ENCODE data around the gene ZNF324. TPM values are rescaled to one million over a fixed set of nuclear protein-coding genes. Genes with fewer than 3 reads are reported as not detected.
A peak's percentile ranks its signal among the peaks of the same experiment; 100 is the strongest.
"Not testable (repeated sequence)": the region's sequence is repeated elsewhere in the genome, so short reads cannot be mapped to it uniquely, and the experiment has no call there.

ZNF324 gene
- total RNA-seq, 2 donors from 2014 or later: 9.9 to 13.2 TPM

DNA sequence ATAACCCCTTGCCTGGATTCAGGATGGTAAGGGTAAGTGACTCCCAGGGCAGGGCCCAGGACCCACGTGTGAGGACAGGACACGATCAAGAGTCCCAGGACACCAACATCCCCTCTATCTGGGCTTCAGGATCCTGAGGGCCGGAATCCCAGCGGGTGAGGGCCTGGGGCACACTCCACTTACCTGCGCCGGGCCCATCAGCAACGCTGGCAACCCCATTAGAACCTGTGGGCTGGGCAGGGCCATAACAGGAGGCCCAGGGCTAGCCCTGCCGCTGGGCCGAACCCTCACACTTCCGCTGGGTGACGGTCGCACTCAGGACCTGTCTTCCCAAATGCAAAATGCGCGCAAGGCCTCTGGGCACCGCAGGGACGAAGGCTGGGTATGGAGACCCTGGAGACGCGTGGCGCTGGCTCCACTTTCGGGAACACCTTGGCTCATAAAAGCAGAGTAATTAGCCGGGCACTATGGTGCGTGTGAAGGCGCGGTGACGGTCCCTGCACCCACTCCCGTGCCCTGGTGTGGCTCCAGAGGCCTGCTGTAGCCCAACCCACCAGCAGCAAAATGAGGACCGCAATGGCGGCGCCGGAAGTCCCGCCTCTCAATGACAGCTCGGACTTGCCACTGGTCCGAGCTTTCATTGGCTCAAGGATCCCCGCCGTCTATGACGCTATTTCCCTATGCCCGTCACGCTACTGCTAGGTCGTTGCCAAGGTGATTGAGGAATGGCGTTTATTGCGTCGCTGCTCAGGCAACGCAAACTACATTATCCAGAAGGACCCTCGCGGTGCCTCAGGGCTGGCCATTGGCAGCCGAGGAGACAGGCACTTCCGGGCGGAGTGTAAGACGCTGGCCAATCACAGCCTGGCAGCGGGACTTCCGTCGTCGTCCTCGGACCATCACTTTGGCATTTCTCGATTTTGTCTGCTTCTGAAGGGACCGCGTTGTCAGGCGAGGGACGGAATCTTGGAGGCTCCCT lies 27.0 kb upstream of the ZNF324 start, which contains the start of gene ZNF132:
Gene ZNF132, minus strand, starts transcription at position 578 of the 979 bp plus-strand sequence. Its CDS starts 332 bp downstream, at position 246.
- WGBS, 2 donors: 3 to 31% methylated on average over 4 to 56 of the region's 59 CpGs
- peak within 1 kb of the TSS; percentile 30 to 44 for H3K4me3 ChIP-seq

DNA sequence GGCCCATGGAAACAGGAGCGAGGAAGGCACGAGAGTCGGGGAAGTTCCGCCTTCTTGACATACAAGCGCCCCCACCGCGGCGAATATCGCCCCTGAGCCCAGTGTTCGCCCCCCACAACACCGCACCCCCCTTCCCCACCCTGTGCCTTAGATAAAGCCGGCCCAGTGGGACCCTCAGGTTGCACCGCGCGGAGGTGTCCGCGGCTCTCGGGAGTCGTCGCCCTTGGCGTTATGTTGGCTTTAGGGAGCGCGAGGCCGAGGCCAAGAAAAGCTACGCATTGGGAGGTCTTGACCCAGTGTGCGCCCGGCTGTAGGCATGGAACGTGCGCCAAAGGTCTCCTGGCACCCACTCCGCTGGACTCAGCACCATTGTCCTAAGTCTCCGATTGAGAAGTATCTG lies 26.3 kb upstream of the ZNF324 start:
- Histone ChIP-seq H3K27ac (peak overlapping the region in 3 of 4 donors; percentile 12 to 70 (median 70)), H3K4me1 (peaks cover 17% of the 10 kb centered on the region), H3K27me3 (no peaks in the 10 kb centered on the region), H3K36me3 (replicated peaks in 1 of 2; ENCODE audit: insufficient read depth in 1 of 2, low read depth in 2 of 2) (peaks cover 7 to 10% of the 10 kb centered on the region in 2 donors), H3K9me3 (peaks cover 0 to 35% (median 0%) of the 10 kb centered on the region in 3 donors), H3K4me3 (peak overlapping the region; percentile 25 to 30)
- TF ChIP-seq POLR2A (IDR thresholded peaks at IDR 0.05): no peak
- TF ChIP-seq, protein P1, sequence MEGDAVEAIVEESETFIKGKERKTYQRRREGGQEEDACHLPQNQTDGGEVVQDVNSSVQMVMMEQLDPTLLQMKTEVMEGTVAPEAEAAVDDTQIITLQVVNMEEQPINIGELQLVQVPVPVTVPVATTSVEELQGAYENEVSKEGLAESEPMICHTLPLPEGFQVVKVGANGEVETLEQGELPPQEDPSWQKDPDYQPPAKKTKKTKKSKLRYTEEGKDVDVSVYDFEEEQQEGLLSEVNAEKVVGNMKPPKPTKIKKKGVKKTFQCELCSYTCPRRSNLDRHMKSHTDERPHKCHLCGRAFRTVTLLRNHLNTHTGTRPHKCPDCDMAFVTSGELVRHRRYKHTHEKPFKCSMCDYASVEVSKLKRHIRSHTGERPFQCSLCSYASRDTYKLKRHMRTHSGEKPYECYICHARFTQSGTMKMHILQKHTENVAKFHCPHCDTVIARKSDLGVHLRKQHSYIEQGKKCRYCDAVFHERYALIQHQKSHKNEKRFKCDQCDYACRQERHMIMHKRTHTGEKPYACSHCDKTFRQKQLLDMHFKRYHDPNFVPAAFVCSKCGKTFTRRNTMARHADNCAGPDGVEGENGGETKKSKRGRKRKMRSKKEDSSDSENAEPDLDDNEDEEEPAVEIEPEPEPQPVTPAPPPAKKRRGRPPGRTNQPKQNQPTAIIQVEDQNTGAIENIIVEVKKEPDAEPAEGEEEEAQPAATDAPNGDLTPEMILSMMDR (IDR thresholded peaks at IDR 0.05): no peak
- no peak for ATAC-seq
- WGBS, 2 donors: 9 to 61% methylated on average over 2 to 27 of the region's 31 CpGs
- intact Hi-C loops (cut with DNase I): no loop called here
- peak in 1 of 4 donors; percentile 17 for DNase-seq

More for the DNA sequence above, 27.0 kb upstream of the ZNF324 start, which contains the start of gene ZNF132:
- intact Hi-C loops (cut with DNase I): no loop called here
- Histone ChIP-seq H3K4me1 (peaks cover 17% of the 10 kb centered on the region), H3K27me3 (no peaks in the 10 kb centered on the region), H3K9me3 (peaks cover 0 to 42% (median 0%) of the 10 kb centered on the region in 3 donors), H3K36me3 (replicated peaks in 1 of 2; ENCODE audit: insufficient read depth in 1 of 2, low read depth in 2 of 2) (peaks cover 12 to 14% of the 10 kb centered on the region in 2 donors), H3K27ac (peak within 1 kb of the TSS in 3 of 4 donors; percentile 12 to 70 (median 70))
- DNase-seq: peak; percentile 95 to 99 (median 97)
- ATAC-seq: peak; percentile 99
- peak in 2 of 3 donors; percentile 51 to 55 for TF ChIP-seq POLR2A (IDR thresholded peaks at IDR 0.05)
- TF ChIP-seq, protein P1 (IDR thresholded peaks at IDR 0.05): no peak

DNA sequence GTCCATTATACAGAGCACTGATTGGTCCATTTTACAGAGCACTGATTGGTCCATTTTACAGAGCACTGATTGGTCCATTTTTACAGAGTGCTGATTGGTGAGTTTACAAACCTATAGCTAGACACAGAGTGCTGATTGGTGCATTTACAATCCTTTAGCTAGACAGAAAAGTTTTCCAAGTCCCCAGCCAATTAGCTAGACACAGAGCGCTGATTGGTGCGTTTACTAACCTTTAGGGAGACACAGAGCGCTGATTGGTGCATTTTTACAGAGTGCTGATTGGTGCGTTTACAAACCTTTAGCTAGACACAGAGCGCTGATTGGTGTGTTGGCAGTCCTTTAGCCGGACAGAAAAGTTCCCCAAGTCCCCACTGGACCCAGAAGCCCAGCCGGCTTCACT lies 23.9 kb upstream of the ZNF324 start:
- Histone ChIP-seq H3K4me1 (peaks cover 17% of the 10 kb centered on the region), H3K9me3 (peaks cover 0 to 13% (median 0%) of the 10 kb centered on the region in 3 donors)
- DNase-seq; H3K27ac ChIP-seq; H3K4me3 ChIP-seq; intact Hi-C loops (cut with DNase I); ATAC-seq; H3K36me3 ChIP-seq (replicated peaks in 1 of 2; ENCODE audit: insufficient read depth in 1 of 2, low read depth in 2 of 2); H3K27me3 ChIP-seq: not testable (repeated sequence)
- 84 to 85% methylated on average over 7 of the region's 7 CpGs for WGBS, 2 donors

DNA sequence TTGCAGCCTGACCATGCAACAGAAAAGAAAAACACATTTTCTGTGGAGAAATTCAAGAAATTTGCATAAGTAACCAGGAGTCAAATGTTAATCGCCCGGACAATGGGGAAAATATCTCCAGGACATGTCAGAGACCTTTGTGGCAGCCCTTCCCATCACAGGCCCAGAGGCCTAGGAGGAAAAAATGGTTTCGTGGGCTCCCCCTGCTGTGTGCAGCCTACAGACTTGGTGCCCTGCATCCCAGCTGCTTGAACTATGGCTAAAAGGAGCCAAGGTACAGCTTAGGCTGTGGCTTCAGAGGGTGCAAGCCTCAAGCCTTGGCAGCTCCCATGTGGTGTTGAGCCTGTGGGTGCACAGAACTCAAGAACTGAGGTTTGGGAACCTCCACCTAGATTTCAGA lies 18.0 kb upstream of the ZNF324 start:
- H3K27ac ChIP-seq; H3K36me3 ChIP-seq (replicated peaks in 1 of 2; ENCODE audit: insufficient read depth in 1 of 2, low read depth in 2 of 2); H3K4me3 ChIP-seq; ATAC-seq; DNase-seq; intact Hi-C loops (cut with DNase I); H3K27me3 ChIP-seq; H3K9me3 ChIP-seq: not testable (repeated sequence)
- 70% methylated on average over 3 of the region's 3 CpGs for WGBS, 2 donors
- H3K4me1 ChIP-seq: peaks cover 13% of the 10 kb centered on the region

DNA sequence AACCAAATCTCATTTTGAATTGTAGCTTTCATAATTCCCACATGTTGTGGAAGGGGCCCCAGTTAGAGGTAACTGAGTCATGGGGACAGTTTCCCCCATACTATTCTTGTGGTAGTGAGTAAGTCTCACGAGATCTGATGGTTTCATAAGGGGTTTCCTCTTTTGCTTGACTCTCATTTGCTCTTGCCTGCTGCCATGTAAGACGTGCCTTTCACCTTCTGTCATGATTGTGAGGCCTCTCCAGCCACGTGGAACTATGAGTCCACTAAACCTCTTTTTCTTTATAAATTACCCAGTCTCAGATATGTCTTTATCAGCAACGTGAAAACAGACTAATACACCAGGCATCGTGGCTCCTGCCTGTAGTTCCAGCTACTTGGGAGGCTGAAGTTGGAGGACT lies 16.9 kb upstream of the ZNF324 start:
- intact Hi-C loops (cut with DNase I): not testable (repeated sequence)
- peaks cover 13% of the 10 kb centered on the region for H3K4me1 ChIP-seq

DNA sequence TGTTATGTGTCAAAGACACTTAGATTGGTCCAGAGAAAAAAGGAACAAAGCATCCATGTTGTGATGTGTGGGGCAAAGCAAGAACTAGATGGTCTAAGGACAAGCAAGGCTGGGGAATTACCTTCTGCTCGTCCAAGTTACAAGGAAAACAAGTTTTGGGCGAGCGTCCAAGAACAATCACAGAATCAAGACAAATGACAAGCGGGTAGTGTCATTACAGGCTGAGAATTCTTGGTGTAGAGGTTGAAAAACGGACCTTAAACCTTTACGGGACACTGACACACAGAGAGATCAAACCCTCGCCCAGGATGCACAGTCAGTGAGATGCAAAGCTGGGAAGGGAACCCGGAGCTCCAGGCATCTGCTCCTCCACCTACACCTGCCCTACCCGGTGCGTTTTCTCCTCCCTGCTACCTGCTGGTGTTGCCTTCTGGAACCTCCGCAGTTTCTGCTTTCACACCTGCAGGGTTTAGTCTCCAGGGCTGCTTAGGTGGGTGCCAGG lies 16.0 kb upstream of the ZNF324 start:
- intact Hi-C loops (cut with DNase I): no loop called here
- WGBS, 2 donors: 2 to 3% methylated on average over 8 to 11 of the region's 11 CpGs
- H3K4me3 ChIP-seq: peak overlapping the region; percentile 27 to 85
- no peaks in the 10 kb centered on the region for H3K9me3 ChIP-seq
- no peaks in the 10 kb centered on the region for H3K27me3 ChIP-seq
- DNase-seq: peak; percentile 47 to 59 (median 53)
- ATAC-seq: peak; percentile 39
- H3K27ac ChIP-seq: peak overlapping the region; percentile 9 to 78 (median 63)
- peaks cover 13% of the 10 kb centered on the region for H3K4me1 ChIP-seq
- TF ChIP-seq POLR2A (IDR thresholded peaks at IDR 0.05): no peak
- TF ChIP-seq, protein P1 (IDR thresholded peaks at IDR 0.05): no peak
- no peaks in the 10 kb centered on the region for H3K36me3 ChIP-seq (replicated peaks in 1 of 2; ENCODE audit: insufficient read depth in 1 of 2, low read depth in 2 of 2)

More for the DNA sequence above, 16.9 kb upstream of the ZNF324 start:
- not testable (repeated sequence) for H3K9me3 ChIP-seq; H3K27me3 ChIP-seq; H3K27ac ChIP-seq; H3K36me3 ChIP-seq (replicated peaks in 1 of 2; ENCODE audit: insufficient read depth in 1 of 2, low read depth in 2 of 2); ATAC-seq; H3K4me3 ChIP-seq; DNase-seq
- WGBS, 2 donors: 53 to 67% methylated on average over 5 of the region's 5 CpGs

All from body of pancreas (tissue), 4 donors.